ENCODE measurements around the gene SENP1. TPM values are rescaled to one million over a fixed set of nuclear protein-coding genes. Genes with fewer than 3 reads are reported as not detected.

The SENP1 gene
- total RNA-seq, 2 donors from 2014 or later: 11.6 to 13.9 TPM

GRCh38 chr12:48026060-48026827 lies 79.6 kb downstream of the SENP1 start:
- no peaks in the 10 kb centered on the region for H3K27me3 ChIP-seq
- H3K9me3 ChIP-seq: no peaks in the 10 kb centered on the region
- H3K27ac ChIP-seq: no peak overlapping the region
- no peak for DNase-seq (ENCODE audit: low spot score)
- H3K4me1 ChIP-seq: peaks cover 0 to 22% of the 10 kb centered on the region in 2 donors
- no peaks in the 10 kb centered on the region for H3K36me3 ChIP-seq
- TF ChIP-seq, protein P1, sequence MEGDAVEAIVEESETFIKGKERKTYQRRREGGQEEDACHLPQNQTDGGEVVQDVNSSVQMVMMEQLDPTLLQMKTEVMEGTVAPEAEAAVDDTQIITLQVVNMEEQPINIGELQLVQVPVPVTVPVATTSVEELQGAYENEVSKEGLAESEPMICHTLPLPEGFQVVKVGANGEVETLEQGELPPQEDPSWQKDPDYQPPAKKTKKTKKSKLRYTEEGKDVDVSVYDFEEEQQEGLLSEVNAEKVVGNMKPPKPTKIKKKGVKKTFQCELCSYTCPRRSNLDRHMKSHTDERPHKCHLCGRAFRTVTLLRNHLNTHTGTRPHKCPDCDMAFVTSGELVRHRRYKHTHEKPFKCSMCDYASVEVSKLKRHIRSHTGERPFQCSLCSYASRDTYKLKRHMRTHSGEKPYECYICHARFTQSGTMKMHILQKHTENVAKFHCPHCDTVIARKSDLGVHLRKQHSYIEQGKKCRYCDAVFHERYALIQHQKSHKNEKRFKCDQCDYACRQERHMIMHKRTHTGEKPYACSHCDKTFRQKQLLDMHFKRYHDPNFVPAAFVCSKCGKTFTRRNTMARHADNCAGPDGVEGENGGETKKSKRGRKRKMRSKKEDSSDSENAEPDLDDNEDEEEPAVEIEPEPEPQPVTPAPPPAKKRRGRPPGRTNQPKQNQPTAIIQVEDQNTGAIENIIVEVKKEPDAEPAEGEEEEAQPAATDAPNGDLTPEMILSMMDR (IDR thresholded peaks at IDR 0.05): no peak
- no peak overlapping the region for H3K4me3 ChIP-seq

GRCh38 chr12:48025281-48025680 lies 80.6 kb downstream of the SENP1 start:
- DNase-seq (ENCODE audit: low spot score): no peak
- TF ChIP-seq, protein P1 (IDR thresholded peaks at IDR 0.05): no peak

GRCh38 chr12:48024735-48025134 lies 81.1 kb downstream of the SENP1 start:
- H3K27ac ChIP-seq: no peak overlapping the region
- no peaks in the 10 kb centered on the region for H3K36me3 ChIP-seq
- no peaks in the 10 kb centered on the region for H3K27me3 ChIP-seq
- H3K4me3 ChIP-seq: no peak overlapping the region
- peaks cover 0 to 21% of the 10 kb centered on the region in 2 donors for H3K4me1 ChIP-seq
- TF ChIP-seq, protein P1 (IDR thresholded peaks at IDR 0.05): no peak
- DNase-seq (ENCODE audit: low spot score): no peak
- no peaks in the 10 kb centered on the region for H3K9me3 ChIP-seq

More at GRCh38 chr12:48025281-48025680, 80.6 kb downstream of the SENP1 start:
- Histone ChIP-seq H3K27ac (no peak overlapping the region), H3K4me3 (no peak overlapping the region), H3K36me3 (no peaks in the 10 kb centered on the region), H3K4me1 (peaks cover 0 to 22% of the 10 kb centered on the region in 2 donors), H3K9me3 (no peaks in the 10 kb centered on the region), H3K27me3 (no peaks in the 10 kb centered on the region)

DNA sequence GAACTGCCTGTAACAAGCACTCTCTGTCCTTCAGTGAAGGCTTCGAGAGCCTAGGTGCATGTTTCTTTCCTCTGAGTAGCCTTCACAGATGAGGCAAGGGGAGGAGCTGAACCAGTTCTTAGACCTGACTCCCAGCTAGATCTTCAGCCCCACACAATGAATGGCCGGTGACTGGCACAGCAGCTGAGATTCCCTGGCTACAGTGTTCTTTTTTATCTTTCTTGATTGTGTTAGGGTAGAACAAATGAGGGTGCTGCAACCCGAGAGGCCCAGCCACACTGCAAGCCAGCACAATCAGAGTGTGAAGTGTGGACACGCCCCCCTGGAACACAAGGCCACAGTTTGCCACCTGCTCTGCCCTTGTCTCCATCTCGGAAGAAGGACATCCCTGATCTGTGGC lies 82.5 kb downstream of the SENP1 start:
- no peaks in the 10 kb centered on the region for H3K36me3 ChIP-seq
- DNase-seq (ENCODE audit: low spot score): no peak
- H3K4me1 ChIP-seq: peaks cover 0 to 15% of the 10 kb centered on the region in 2 donors
- TF ChIP-seq, protein P1 (IDR thresholded peaks at IDR 0.05): no peak
- peak overlapping the region in 1 of 2 donors; percentile 5 for H3K27ac ChIP-seq
- no peaks in the 10 kb centered on the region for H3K9me3 ChIP-seq
- H3K27me3 ChIP-seq: no peaks in the 10 kb centered on the region
- H3K4me3 ChIP-seq: no peak overlapping the region

- Histone ChIP-seq H3K4me1 (peaks cover 0 to 15% of the 10 kb centered on the region in 2 donors), H3K4me3 (no peak overlapping the region), H3K9me3 (no peaks in the 10 kb centered on the region), H3K27ac (peak overlapping the region in 1 of 2 donors; percentile 5), H3K36me3 (no peaks in the 10 kb centered on the region), H3K27me3 (no peaks in the 10 kb centered on the region)
- DNase-seq (ENCODE audit: low spot score): no peak
- TF ChIP-seq, protein P1 (IDR thresholded peaks at IDR 0.05): no peak
Measured at GRCh38 chr12:48022676-48023385, 83.0 kb downstream of the SENP1 start.
